ENCODE measurements around the gene SAMD11.

- TF ChIP-seq JUNB (IDR thresholded peaks at IDR 0.05) (no peak), CTCF (IDR thresholded peaks at IDR 0.05) (no peak), POLR2A (IDR thresholded peaks at IDR 0.05; ENCODE audit: low read length) (no peak), POLR2AphosphoS2 (conservative IDR thresholded peaks at IDR 0.05; ENCODE audit: low read length) (no peak), RFX5 (IDR thresholded peaks at IDR 0.05) (no peak), ESRRA (IDR thresholded peaks at IDR 0.05; ENCODE audit: borderline replicate concordance, low read length) (no peak), RAD21 (conservative IDR thresholded peaks at IDR 0.05 in 1 of 2, IDR thresholded peaks at IDR 0.05 in 1 of 2) (no peak), SMC3 (IDR thresholded peaks at IDR 0.05) (no peak), FOSB (CRISPR knock-in tag; IDR thresholded peaks at IDR 0.05) (no peak), REST (IDR thresholded peaks at IDR 0.05) (no peak), USF2 (IDR thresholded peaks at IDR 0.05) (no peak), KDM5A (IDR thresholded peaks at IDR 0.05) (no peak), ELK1 (IDR thresholded peaks at IDR 0.05; ENCODE audit: low read depth, low read length) (no peak), HMGXB4 (CRISPR knock-in tag; IDR thresholded peaks at IDR 0.05; ENCODE audit: borderline replicate concordance) (no peak)
Measured at GRCh38 chr1:913491-914130, 10.1 kb upstream of the SAMD11 start.
